Right ventricle myocardium superior (tissue), 1 donor: ENCODE results near the gene NBAS. TPM values are rescaled to one million over a fixed set of nuclear protein-coding genes. Genes with fewer than 3 reads are reported as not detected.
A peak's percentile ranks its signal among the peaks of the same experiment; 100 is the strongest.
"Not testable (repeated sequence)": the region's sequence is repeated elsewhere in the genome, so short reads cannot be mapped to it uniquely, and the experiment has no call there.

Experiments used
- ATAC-seq: fragments of 200-7000 bp; cut with Tn5 transposase; one replicate; pipeline ENCODE4 v1.9.1; 2020; ENCODE audit warnings: mild to moderate bottlenecking; ENCODE audit not compliant: poor library complexity
- DNase-seq: peaks from one replicate; pipeline ENCODE4 v3.0.0-alpha.2; 2020
- intact Hi-C: fragments of 100-400 bp; cut with DNase I; formaldehyde crosslinking; loops from one replicate; pipeline ENCODE4 v1.11.2; 2022
- total RNA-seq: library from RNA; stranded (reverse); fragmentation: NEBNext Ultra II Directional; extraction: Animal tissue kit (Norgen Biotek cat#: 25700); gene quantifications from one replicate; pipeline ENCODE4 v1.2.1, GENCODE V29; 2021
- donor health status: DM: no; HTN: yes; CAD: no; lungs with severe emphysema.

NBAS gene
- total RNA-seq, 1 donor from 2014 or later: 60.7 TPM

- DNase-seq: no peak
- ATAC-seq: no peak
- intact Hi-C loops: no loop called here
Observed at GRCh38 chr2:15544227-15544626, 16.9 kb downstream of the NBAS start.

- DNase-seq (no peak), ATAC-seq (no peak)
- intact Hi-C loops: no loop called here
Observed at GRCh38 chr2:15543541-15543940, 17.6 kb downstream of the NBAS start.

DNA sequence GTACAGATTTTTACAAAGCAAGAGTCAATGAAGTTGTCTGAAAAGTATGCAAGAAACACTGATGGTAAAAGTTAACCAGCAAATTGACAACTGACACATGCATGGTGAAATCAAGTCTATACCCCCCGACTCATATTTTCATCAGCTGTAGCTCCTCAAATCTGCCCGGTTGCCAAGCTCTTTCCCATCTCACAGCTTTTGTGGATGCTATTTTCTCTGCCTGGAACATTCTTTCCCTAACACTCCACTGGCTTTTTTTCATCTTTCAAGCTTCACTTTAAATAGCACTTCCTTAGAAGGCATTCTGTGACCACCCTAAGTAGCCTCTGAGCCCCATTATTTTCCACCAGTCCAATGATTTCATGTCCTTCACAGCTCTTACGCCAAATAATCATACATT, 18.1 kb downstream of the NBAS start:
- intact Hi-C loops: no loop called here
- DNase-seq (no peak), ATAC-seq (peak; percentile 55)

DNA sequence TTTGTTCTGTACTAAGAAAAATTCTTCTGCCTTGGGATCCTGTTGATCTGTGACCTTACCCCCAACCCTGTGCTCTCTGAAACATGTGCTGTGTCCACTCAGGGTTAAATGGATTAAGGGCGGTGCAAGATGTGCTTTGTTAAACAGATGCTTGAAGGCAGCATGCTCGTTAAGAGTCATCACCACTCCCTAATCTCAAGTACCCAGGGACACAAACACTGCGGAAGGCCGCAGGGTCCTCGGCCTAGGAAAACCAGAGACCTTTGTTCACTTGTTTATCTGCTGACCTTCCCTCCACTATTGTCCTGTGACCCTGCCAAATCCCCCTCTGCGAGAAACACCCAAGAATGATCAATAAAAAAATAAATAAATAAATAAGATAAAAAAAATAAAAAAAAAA, 18.9 kb downstream of the NBAS start:
- intact Hi-C loops, DNase-seq: not testable (repeated sequence)
- ATAC-seq: peak; percentile 49

- ATAC-seq, intact Hi-C loops, DNase-seq: not testable (repeated sequence)
Observed at GRCh38 chr2:15540523-15540922, 20.6 kb downstream of the NBAS start.

DNA sequence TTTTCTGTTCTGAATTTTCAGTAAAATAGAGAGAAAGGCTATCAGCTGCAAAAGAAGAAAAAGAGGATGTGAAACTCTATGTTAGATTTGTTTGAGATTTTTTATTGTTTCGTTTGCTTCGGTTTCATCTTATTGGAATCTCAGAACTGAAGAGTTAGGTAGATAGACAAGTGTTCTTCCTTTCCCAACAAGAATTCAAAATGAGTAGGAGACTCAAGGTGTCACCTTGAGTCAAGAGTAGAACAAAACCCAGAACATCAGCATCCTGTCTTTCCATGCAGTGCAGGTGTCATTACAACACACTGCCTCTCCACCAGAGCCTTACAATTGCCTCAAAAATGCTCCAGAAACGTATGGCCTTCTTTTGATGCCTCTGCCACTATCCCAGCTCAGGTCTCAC, 21.1 kb downstream of the NBAS start:
- intact Hi-C loops: no loop called here
- DNase-seq (no peak), ATAC-seq (no peak)

DNA sequence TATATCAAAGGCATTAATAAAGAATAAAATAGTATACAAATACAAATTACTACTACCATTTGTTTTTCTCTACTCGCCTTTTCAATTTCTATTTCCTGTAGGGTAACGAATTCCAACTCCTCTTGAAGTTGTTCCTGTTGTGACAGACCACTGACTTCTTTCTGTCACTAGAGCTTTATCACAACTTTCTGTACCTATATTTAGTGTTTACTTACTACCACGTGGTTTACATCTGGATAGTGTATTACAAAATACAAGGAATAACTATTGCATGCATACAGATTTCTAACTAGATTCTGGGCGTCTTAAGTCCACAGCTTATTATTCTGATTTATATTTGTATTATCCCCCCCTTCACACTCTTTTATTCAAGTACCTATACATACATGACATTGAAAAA, 22.3 kb downstream of the NBAS start:
- intact Hi-C loops: no loop called here
- DNase-seq (no peak), ATAC-seq (peak; percentile 59)

DNA sequence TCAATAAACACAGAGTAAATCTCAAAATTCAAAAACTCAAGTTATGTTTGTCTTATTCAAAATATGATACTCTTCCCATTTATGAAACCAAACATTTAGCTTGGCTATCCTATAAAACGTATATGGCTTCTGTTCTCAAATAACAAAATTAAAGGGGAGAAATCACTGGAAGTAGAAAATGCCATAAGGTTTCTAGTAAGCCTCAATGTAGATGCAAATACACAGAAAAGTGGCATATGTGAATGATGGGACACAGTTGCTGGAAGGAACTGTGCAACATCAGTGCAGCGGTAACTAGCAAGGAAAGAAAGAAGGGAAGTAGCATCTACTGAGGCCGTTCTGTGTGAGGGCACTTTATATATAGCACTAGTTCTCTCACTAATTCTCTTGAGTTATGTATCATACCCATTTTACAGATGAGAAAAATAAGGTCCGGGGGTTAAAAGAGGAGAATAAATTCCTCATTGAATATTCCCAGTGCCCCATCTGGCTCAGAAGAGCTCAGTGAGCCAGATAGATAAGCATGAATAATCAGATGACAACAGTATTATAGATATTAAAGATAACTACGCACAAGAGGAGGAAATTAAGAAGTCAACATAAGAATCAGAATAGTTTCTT, 27.2 kb downstream of the NBAS start:
- no peak for DNase-seq
- intact Hi-C loops: no loop called here
- ATAC-seq: no peak

DNA sequence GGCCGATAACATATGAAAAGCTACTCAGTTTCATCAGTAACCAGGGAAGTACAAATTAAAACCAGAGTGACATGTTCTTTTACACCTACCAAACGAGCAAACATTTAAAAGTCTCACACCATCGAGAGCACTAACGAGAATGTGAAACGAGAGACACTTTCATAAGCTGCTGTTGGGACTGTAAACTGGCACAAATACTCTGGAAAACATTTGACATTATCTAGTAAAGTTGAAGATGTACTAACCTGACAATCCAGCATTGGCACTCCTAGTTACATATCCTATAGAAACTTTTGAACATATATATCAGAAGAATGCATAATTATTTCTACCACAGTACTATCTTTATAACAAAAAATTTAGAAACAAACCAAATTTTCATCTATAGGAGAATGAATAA, 28.1 kb downstream of the NBAS start:
- intact Hi-C loops: no loop called here
- DNase-seq: no peak
- ATAC-seq: no peak

DNA sequence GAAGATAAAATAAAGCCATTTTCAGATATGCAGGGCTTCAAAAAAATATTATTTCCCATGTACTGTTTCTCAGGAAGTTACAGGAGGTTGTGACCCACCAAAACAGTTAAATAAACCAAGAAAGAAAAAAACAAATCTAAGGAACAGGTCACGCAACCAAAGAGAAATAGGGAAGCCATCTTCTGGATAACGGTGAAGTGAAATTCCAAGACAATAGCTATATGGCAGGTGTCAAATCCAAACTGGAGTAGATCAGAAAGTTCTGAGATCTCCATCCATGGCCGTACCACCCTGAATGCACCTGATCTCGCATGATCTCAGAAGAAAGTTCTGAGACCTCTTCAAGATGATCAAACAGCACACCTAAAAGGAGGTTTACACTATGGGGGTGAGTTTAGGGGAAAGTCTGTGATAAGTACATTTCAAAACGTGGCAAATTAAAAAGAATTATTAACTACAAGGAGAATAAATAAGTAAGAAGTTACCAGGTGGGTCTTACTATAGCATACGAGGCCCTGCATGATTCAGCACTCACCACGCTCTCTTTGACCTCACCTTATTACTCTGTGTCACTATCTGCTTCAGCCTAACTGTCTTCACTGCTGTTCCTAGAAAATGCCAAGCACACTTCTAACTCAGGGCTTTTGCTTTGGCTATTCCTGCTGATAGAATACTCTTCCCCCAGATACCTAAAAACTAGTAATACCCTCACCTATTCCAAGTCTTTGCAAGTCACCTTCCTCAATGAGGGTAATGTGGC, 29.9 kb downstream of the NBAS start:
- intact Hi-C loops: no loop called here
- ATAC-seq: no peak

DNA sequence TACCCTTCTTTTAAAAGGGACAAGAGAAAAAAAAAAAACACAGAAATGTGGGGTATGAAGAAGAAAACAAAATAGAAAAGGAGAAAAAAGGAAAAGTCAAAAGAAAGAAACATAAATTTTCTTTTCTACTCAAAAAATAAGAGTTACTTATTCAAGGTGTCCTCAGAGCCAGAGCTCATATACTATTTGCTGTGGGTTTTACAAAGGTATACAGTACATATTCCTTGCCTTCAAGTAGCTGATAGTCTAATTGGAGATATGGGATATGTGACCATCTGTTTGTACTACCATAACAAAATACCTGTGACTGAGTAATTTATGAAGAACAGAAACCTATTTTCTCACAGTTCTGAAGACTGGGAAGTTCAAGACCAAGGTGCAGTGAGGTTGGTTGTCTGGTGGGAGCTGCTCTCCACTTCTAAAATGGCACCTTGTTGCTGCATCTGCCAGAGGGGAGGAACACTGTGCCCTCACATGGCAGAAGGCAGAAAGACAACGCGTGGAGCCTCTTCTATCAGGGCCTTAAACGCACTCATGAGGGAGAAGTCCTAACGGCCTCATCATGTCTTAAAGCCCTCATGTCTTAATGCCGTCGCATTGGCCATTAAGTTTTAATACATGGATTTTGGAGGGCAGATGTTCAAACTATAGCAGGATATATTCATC, 33.9 kb downstream of the NBAS start:
- intact Hi-C loops: no loop called here
- DNase-seq (no peak), ATAC-seq (no peak)

More for the DNA sequence above, 29.9 kb downstream of the NBAS start:
- no peak for DNase-seq

- ATAC-seq (no peak), DNase-seq (no peak)
- intact Hi-C loops: no loop called here
Observed at GRCh38 chr2:15521641-15522181, 39.4 kb downstream of the NBAS start.

- DNase-seq: no peak
- no peak for ATAC-seq
- intact Hi-C loops: no loop called here
Observed at GRCh38 chr2:15520346-15520745, 40.8 kb downstream of the NBAS start.

DNA sequence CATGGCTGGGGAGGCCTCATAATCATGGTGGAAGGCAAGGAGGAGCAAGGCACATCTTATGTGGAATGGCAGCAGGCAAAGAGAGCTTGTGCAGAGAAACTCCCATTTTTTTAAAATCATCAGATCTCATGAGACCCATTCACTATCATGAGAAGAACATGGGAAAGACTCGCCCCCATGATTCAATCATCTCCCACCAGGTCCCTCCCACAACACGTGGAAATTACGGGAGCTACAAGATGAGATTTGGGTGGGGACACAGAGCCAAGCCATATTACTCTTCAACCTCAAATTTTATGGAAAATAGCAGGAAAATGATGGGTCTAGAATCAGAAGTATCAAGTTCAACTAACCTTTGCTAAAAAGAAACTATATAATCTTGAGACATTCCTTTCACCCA, 42.4 kb downstream of the NBAS start:
- ATAC-seq, DNase-seq, intact Hi-C loops: not testable (repeated sequence)

DNA sequence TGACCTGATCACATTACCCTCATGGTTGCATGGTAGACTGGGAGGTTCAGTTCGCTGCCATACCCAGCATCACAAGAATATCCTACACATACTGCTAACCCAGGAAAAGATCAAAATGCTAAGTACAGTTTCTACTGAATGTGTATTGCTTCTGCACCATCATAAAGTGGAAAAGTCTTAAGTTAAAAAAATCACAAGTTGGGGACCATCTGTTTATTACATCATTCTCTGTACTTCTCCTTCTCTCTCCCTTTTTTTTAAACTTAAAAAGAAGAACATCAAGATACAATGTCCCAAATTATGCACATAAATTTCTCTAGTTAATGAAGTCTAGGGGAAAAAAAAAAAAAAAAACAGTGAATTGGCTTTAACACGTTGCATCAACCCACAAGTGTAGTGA, 43.3 kb downstream of the NBAS start:
- DNase-seq: no peak
- intact Hi-C loops: no loop called here
- ATAC-seq: no peak

- intact Hi-C loops: no loop called here
- ATAC-seq (no peak), DNase-seq (no peak)
Observed at GRCh38 chr2:15511686-15512085, 49.4 kb downstream of the NBAS start.

DNA sequence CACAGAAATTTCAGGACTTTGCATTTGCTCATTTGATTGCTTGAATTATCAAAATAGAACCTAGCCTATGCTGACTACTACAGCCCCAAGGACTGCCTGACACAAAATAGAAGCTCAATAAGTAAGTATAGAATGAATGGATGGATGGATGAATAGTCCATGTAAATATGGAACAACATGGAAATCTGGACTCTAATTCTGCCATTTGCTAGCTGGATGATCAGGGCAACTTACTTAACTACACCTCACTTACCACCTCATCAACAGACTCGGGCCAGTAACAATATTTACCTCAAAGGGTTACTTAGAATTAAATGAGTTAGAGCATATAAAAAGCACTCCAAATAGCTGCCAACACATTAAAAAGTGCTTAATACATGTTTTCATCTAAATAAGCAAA, 50.6 kb downstream of the NBAS start:
- DNase-seq: no peak

GRCh38 chr2:15510131-15510530, 51.0 kb downstream of the NBAS start:
- DNase-seq: no peak
- intact Hi-C loops: no loop called here

More for the DNA sequence above, 50.6 kb downstream of the NBAS start:
- intact Hi-C loops: no loop called here
- no peak for ATAC-seq

DNA sequence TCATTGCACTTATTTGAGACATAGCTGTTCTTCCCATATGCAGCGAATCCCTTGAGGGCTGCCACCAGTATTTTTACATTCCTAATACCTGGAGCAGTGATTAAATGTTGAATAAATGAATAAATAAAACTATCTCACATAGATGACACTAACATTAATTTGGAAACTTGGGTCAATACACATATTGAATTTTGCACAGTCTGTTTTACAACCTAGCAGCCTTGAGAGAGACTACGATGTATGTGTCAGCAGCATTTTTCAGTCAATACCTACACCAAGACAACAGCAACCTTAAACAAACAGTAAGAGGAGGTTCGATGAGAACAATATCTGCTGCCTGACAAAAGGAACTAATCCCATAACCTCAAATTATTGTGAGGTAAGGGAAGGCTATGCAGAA, 53.4 kb downstream of the NBAS start:
- DNase-seq (no peak), ATAC-seq (no peak)
- intact Hi-C loops: no loop called here

More at GRCh38 chr2:15510131-15510530, 51.0 kb downstream of the NBAS start:
- ATAC-seq: no peak

DNA sequence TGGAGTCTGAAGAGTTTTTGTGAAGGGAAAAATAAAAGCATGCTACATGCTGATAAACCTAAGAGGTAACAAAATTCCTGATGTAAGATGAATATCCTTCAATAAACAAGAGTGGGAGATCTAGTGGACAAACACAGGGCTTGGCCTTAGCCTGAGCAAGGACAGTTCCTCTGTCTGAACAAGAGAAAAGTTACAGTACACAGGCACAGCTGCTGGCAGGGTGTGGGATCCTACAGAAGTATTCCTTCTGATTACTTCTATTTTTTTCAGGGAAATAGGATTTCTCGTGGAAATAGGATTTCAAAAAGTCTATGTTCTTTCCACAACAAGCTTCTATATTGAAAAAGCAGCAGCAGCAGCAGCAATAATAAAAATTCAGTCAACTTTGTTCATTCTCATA, 54.1 kb downstream of the NBAS start:
- ATAC-seq (no peak), DNase-seq (no peak)
- intact Hi-C loops: no loop called here
